Neural crest cell (in vitro differentiated cells): Measurements from ENCODE around the gene LAMC1. TPM values are rescaled to one million over a fixed set of nuclear protein-coding genes. Genes with fewer than 3 reads are reported as not detected.

ENCODE experiments used
- DNase-seq: peaks from one replicate; pipeline ENCODE4 v3.0.0; 2021; ENCODE audit warnings: low read depth, mixed read lengths, low spot score
- H3K27ac Mint-ChIP-seq: one replicate; pipeline ENCODE4 v1.8.0; 2021; ENCODE audit warnings: mild to moderate bottlenecking, mixed read lengths; ENCODE audit not compliant: unreplicated experiment
- H3K27me3 Mint-ChIP-seq: 2 replicates; pipeline ENCODE4 v1.8.0; 2021; ENCODE audit warnings: low read depth, mild to moderate bottlenecking, mixed read lengths
- H3K36me3 Mint-ChIP-seq: 2 replicates; pipeline ENCODE4 v1.8.0; 2021; ENCODE audit warnings: low read depth, mild to moderate bottlenecking, mixed read lengths
- H3K4me1 Mint-ChIP-seq: 2 replicates; pipeline ENCODE4 v1.8.0; 2021; ENCODE audit warnings: mixed read lengths
- H3K4me3 Mint-ChIP-seq: one replicate; pipeline ENCODE4 v1.8.0; 2021; ENCODE audit warnings: mild to moderate bottlenecking, mixed read lengths
- H3K9me3 Mint-ChIP-seq: 2 replicates; pipeline ENCODE4 v1.8.0; 2021; ENCODE audit warnings: mixed read lengths
- total RNA-seq: library from RNA; stranded (reverse); gene quantifications from 2 replicates; pipeline ENCODE4 v1.2.1, GENCODE V29; 2021
- TF ChIP-seq, protein P1 (sequence below): fragments of 200-600 bp; sonication (generic); conservative IDR thresholded peaks from 2 replicates; pipeline ENCODE4 v1.5.0; 2021; ENCODE audit warnings: antibody characterized with exemption, mild to moderate bottlenecking

The LAMC1 gene
- total RNA-seq, 1 donor from 2014 or later = 82.0 TPM

DNA sequence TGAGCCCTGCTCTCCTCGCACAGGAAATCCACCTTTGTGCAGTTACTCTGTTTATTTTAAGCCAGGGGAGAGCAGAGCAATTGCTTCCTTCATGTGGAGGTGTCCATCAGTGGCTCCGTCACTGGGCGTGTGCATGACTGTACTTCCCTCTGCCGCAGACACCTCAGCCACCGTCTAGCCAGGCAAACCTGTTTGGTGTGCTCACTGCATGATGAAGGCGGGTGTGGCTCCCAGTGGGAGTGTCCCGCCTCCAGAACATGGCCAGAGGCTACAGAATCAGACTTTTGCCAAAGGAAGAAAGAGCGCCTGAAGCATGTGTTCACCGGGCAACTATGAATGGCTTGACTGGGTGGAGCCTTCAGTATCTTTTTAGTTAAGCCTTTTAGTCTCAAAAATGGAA lies 136.7 kb downstream of the LAMC1 start:
- H3K4me3 Mint-ChIP-seq = no peak overlapping the region
- no peak for DNase-seq
- TF ChIP-seq, protein P1, sequence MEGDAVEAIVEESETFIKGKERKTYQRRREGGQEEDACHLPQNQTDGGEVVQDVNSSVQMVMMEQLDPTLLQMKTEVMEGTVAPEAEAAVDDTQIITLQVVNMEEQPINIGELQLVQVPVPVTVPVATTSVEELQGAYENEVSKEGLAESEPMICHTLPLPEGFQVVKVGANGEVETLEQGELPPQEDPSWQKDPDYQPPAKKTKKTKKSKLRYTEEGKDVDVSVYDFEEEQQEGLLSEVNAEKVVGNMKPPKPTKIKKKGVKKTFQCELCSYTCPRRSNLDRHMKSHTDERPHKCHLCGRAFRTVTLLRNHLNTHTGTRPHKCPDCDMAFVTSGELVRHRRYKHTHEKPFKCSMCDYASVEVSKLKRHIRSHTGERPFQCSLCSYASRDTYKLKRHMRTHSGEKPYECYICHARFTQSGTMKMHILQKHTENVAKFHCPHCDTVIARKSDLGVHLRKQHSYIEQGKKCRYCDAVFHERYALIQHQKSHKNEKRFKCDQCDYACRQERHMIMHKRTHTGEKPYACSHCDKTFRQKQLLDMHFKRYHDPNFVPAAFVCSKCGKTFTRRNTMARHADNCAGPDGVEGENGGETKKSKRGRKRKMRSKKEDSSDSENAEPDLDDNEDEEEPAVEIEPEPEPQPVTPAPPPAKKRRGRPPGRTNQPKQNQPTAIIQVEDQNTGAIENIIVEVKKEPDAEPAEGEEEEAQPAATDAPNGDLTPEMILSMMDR = no peak
- no peaks in the 10 kb centered on the region for H3K9me3 Mint-ChIP-seq
- no peaks in the 10 kb centered on the region for H3K27me3 Mint-ChIP-seq
- H3K4me1 Mint-ChIP-seq = no peaks in the 10 kb centered on the region
- H3K36me3 Mint-ChIP-seq = no peaks in the 10 kb centered on the region
- H3K27ac Mint-ChIP-seq = no peak overlapping the region

DNA sequence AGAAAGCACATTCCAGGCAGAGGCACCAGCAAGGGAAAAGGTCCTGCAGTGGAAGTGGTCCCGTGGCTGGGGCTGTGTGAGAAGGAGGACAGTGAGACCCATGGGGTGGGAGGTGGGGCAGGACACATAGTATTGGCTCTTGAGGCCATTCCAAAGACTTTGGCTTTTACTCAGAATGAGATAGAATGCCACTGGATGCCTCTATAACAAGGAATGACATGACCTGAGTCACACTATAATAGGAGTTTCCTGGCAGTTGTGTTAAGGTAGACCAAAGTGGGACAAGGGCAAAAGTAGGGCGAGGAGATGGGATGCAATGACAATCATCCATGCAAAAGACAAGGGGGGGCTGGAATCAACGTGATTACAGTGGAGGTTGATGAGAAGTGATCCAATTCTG lies 138.2 kb downstream of the LAMC1 start:
- Mint-ChIP-seq H3K36me3 (no peaks in the 10 kb centered on the region), H3K4me3 (no peak overlapping the region), H3K9me3 (no peaks in the 10 kb centered on the region), H3K27me3 (no peaks in the 10 kb centered on the region), H3K27ac (no peak overlapping the region), H3K4me1 (no peaks in the 10 kb centered on the region)
- DNase-seq = no peak
- TF ChIP-seq, protein P1 = no peak

DNA sequence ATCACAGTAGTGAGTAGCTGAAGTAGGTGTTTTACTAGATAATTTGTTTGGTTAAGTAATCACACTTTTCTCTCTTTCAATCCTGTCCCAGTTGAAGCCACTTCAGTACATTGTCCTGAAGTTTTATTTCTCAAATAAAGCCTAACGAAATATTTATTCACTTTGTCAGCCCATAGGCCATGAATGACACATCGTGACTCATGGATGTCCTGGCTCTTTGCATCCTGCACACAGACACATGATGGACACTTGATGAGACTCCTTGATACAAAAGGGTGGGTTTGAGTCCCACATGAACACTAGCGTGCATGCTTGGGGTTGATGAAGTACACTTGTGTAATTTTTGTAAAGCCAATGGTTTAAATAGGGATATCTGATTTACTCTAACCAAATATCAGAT lies 140.1 kb downstream of the LAMC1 start:
- TF ChIP-seq, protein P1 = no peak
- no peak for DNase-seq
- no peak overlapping the region for H3K4me3 Mint-ChIP-seq

DNA sequence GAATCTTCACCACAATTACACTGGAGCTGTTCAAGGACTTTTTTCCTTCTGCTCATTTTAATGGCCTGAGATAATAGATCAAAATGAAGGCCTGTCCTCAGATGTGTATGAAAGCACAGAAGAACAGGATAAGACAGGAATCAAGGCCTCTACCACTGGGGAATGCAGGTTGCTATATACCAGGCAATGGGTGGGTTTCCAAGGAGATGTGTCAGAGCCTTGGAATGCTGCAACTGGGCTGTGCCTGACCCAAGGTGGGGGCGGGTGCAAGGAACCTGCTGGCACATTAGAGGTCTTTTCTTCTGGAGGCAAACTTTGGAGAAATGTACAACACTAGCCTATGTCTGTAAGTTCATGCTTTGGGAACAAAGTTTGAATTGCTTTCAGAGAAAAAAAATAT lies 141.1 kb downstream of the LAMC1 start:
- no peaks in the 10 kb centered on the region for H3K36me3 Mint-ChIP-seq
- no peaks in the 10 kb centered on the region for H3K4me1 Mint-ChIP-seq
- H3K27me3 Mint-ChIP-seq = no peaks in the 10 kb centered on the region
- no peak overlapping the region for H3K4me3 Mint-ChIP-seq
- TF ChIP-seq, protein P1 = no peak
- no peak overlapping the region for H3K27ac Mint-ChIP-seq
- DNase-seq = no peak
- no peaks in the 10 kb centered on the region for H3K9me3 Mint-ChIP-seq

More for the DNA sequence above, 140.1 kb downstream of the LAMC1 start:
- Mint-ChIP-seq H3K36me3 (no peaks in the 10 kb centered on the region), H3K27me3 (no peaks in the 10 kb centered on the region), H3K9me3 (no peaks in the 10 kb centered on the region), H3K4me1 (no peaks in the 10 kb centered on the region), H3K27ac (no peak overlapping the region)

DNA sequence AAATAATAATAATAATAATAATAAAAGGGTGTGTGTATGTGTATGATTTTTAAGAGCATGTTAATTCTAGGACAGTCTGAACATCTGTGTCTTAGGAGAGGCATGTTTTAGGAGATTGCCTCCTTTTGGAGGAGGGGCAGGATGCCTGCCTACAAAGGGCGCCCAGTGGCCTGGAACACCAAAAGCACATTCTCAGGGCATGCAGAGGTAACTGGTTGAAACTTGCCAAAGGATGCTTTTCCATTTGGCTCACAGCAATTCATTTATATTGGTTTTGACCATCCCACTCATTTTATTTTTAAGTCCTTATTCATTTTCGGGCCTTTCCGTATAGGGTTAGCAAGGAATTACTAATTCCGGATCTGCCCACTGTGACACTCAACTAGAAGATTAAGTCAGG lies 141.7 kb downstream of the LAMC1 start:
- no peaks in the 10 kb centered on the region for H3K4me1 Mint-ChIP-seq
- H3K4me3 Mint-ChIP-seq = no peak overlapping the region
- no peak for DNase-seq
- H3K9me3 Mint-ChIP-seq = no peaks in the 10 kb centered on the region
- no peak overlapping the region for H3K27ac Mint-ChIP-seq
- TF ChIP-seq, protein P1 = no peak
- H3K27me3 Mint-ChIP-seq = no peaks in the 10 kb centered on the region
- no peaks in the 10 kb centered on the region for H3K36me3 Mint-ChIP-seq

DNA sequence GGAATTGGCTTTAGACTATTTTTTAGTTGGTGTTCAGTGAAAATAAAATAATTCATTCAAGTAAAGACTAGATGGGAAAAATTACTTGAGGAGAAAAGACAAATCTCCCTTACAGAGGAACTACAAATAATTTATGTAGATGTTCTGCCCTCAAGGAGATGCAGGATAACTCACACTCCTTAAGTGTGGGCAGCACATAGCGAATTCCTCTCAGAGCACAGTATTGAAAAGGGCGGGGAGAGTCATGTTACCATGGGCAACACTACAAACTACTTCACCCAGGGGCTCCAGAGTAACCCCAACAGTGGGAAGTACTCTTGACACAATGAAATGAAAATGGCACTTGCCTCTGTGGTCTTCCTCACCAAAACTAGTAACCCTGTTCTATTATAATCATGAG lies 142.2 kb downstream of the LAMC1 start:
- DNase-seq = no peak
- H3K4me1 Mint-ChIP-seq = no peaks in the 10 kb centered on the region
- no peaks in the 10 kb centered on the region for H3K36me3 Mint-ChIP-seq
- no peak overlapping the region for H3K27ac Mint-ChIP-seq
- H3K27me3 Mint-ChIP-seq = no peaks in the 10 kb centered on the region
- TF ChIP-seq, protein P1 = no peak
- no peak overlapping the region for H3K4me3 Mint-ChIP-seq
- no peaks in the 10 kb centered on the region for H3K9me3 Mint-ChIP-seq
